Measurements from ENCODE around the gene TMEM43. TPM values are rescaled to one million over a fixed set of nuclear protein-coding genes. Genes with fewer than 3 reads are reported as not detected.

TMEM43 gene
- total and polyA plus RNA-seq, 2 of the 13 experiments (the other 11 are each of a cell fraction or from before 2014, with no cell fraction given): 48.9 to 50.5 TPM

DNA sequence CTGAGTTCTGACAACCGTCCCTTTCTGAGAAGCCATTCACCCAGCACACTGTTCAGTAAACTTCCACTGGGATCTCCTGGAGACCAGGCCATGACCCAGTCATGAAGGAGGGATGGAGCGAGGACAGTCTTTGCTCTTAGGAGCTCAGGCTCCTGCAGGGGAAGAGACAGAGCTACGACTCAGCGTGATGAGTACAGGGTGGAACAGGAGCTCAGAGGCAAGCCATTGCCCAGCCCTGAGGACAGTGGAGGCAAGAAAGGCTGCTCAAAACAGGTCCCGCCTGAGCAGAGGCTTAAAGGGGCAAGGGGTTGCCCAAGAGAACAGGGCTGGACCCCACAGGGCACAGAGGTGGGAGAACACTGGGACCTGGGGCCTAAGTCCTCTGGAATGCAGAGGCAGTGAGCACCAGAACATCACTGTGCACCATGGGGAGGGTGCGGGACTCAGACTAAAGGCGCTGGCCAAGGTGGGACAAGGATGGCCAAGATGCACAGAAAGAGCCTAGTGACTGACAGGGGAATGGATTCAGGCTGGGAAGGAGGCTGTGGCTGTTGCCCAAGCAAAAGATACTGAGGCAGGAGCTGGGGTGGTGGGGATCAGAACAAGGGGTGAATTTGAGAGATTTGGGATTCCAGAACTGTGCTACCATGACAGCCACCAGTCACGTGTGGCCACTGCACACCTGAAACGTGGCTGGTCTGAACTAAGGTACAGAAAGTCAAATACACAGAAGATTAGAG lies 25.8 kb downstream of the TMEM43 start:
- no peaks in the 10 kb centered on the region for H3K9me3 ChIP-seq (ENCODE audit: low read length)
- BruUV-seq (replicated peaks): no TSS peak
- no peak overlapping the region for H3K4me2 ChIP-seq (ENCODE audit: low read depth, low read length)
- no peak for FAIRE-seq
- intact Hi-C loops (cut with micrococcal nuclease; ENCODE audit: unreplicated experiment) (no loop called here), in situ Hi-C loops (cut with HindIII; ENCODE audit: extremely low pct_ligation_motif_present, low pct_unique_long_range_greater_than_20kb) (no loop called here)
- no peaks in the 10 kb centered on the region for H4K20me1 ChIP-seq (ENCODE audit: insufficient read depth, low read length)
- ATAC-seq: no peak
- no peak overlapping the region for H3K9ac ChIP-seq (ENCODE audit: insufficient read depth, low read depth, low read length)
- H3K27me3 ChIP-seq (ENCODE audit: control insufficient read depth in 1 of 2, insufficient read depth in 2 of 2, low read length in 2 of 2): no peaks in the 10 kb centered on the region
- TF ChIP-seq, protein P1, sequence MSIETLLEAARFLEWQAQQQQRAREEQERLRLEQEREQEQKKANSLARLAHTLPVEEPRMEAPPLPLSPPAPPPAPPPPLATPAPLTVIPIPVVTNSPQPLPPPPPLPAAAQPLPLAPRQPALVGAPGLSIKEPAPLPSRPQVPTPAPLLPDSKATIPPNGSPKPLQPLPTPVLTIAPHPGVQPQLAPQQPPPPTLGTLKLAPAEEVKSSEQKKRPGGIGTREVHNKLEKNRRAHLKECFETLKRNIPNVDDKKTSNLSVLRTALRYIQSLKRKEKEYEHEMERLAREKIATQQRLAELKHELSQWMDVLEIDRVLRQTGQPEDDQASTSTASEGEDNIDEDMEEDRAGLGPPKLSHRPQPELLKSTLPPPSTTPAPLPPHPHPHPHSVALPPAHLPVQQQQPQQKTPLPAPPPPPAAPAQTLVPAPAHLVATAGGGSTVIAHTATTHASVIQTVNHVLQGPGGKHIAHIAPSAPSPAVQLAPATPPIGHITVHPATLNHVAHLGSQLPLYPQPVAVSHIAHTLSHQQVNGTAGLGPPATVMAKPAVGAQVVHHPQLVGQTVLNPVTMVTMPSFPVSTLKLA (IDR thresholded peaks at IDR 0.05): no peak
- peak; percentile 29 for TF ChIP-seq RBM22 (optimal IDR thresholded peaks at IDR 0.05; ENCODE audit: low read length)
- DNase-seq (ENCODE audit: low spot score): no peak
- no peak overlapping the region for H3K4me3 ChIP-seq (replicated peaks in 1 of 3; ENCODE audit: insufficient read depth in 1 of 3, low read depth in 2 of 3, low read length in 3 of 3)
- H2AFZ ChIP-seq (ENCODE audit: low read length): no peak overlapping the region
- H3K4me1 ChIP-seq (ENCODE audit: insufficient read depth, low read length): no peaks in the 10 kb centered on the region
- no peaks in the 10 kb centered on the region for H3K79me2 ChIP-seq (ENCODE audit: insufficient read depth, low read length)
- no peak overlapping the region for H3K27ac ChIP-seq (ENCODE audit: extremely low read length, insufficient read depth, low read length)
- peaks cover 18 to 42% of the 10 kb centered on the region in 2 experiments for H3K36me3 ChIP-seq (replicated peaks in 1 of 2; ENCODE audit: control insufficient read depth in 1 of 2, insufficient read depth in 2 of 2, low read length in 2 of 2)
- WGBS (ENCODE audit: low lambda C conversion rate): 96% methylated on average over 8 of the region's 9 CpGs
- CTCF ChIA-PET (ENCODE audit: low intra/inter-chr PET ratio, low total read pairs): no interaction called here
- POLR2A ChIA-PET: no interaction called here

DNA sequence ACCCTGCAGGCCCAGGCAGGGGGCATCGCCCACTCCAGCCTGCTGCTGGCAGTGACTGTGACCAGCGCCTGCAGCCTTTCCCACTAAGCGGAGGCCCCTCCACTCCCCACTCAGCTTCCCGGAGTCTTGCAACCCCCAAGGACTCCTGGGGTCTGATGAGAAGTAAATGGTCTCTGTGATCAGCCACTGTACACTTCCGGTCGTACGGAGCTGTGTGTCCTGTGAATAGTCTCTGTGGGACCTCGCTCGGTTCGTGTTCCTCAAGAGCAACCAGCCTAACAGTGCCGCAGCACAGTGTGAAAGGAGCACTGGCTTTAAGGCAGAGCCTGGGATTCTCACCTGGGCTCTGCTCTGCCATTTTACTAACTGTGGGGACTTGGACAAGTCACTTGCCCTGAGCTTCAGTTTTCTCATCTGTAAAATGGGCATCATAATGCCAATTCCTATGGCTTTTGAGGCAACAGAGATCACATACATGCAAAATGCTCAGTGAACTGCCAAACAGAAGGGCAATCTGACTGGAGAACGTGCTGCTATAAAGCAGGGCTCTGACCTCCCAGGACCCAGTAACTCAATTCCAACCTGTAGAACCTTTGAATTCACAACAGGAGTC lies 26.7 kb downstream of the TMEM43 start:
- Histone ChIP-seq H3K4me2 (ENCODE audit: low read depth, low read length) (no peak overlapping the region), H2AFZ (ENCODE audit: low read length) (no peak overlapping the region), H3K4me1 (ENCODE audit: insufficient read depth, low read length) (no peaks in the 10 kb centered on the region), H3K27ac (ENCODE audit: extremely low read length, insufficient read depth, low read length) (no peak overlapping the region), H3K4me3 (replicated peaks in 1 of 3; ENCODE audit: insufficient read depth in 1 of 3, low read depth in 2 of 3, low read length in 3 of 3) (no peak overlapping the region), H3K9me3 (ENCODE audit: low read length) (no peaks in the 10 kb centered on the region), H3K9ac (ENCODE audit: insufficient read depth, low read depth, low read length) (no peak overlapping the region), H3K27me3 (ENCODE audit: control insufficient read depth in 1 of 2, insufficient read depth in 2 of 2, low read length in 2 of 2) (no peaks in the 10 kb centered on the region), H3K79me2 (ENCODE audit: insufficient read depth, low read length) (no peaks in the 10 kb centered on the region), H3K36me3 (replicated peaks in 1 of 2; ENCODE audit: control insufficient read depth in 1 of 2, insufficient read depth in 2 of 2, low read length in 2 of 2) (peaks cover 21 to 44% of the 10 kb centered on the region in 2 experiments), H4K20me1 (ENCODE audit: insufficient read depth, low read length) (no peaks in the 10 kb centered on the region)
- ATAC-seq (no peak), DNase-seq (ENCODE audit: low spot score) (no peak), FAIRE-seq (no peak)
- ChIA-PET CTCF (ENCODE audit: low intra/inter-chr PET ratio, low total read pairs) (no interaction called here), POLR2A (no interaction called here)
- no peak for TF ChIP-seq ZNF331 (CRISPR knock-in tag; IDR thresholded peaks at IDR 0.05)
- TF ChIP-seq ZFP82 (CRISPR knock-in tag; IDR thresholded peaks at IDR 0.05; ENCODE audit: borderline replicate concordance): no peak
- no peak for TF ChIP-seq ZNF83 (CRISPR knock-in tag; IDR thresholded peaks at IDR 0.05; ENCODE audit: borderline replicate concordance)
- no peak for TF ChIP-seq PHF21A (CRISPR knock-in tag; IDR thresholded peaks at IDR 0.05)
- peak; percentile 80 for TF ChIP-seq ZNF629 (CRISPR knock-in tag; conservative IDR thresholded peaks at IDR 0.05)
- 93% methylated on average over 12 of the region's 12 CpGs for WGBS (ENCODE audit: low lambda C conversion rate)
- in situ Hi-C loops (cut with HindIII; ENCODE audit: extremely low pct_ligation_motif_present, low pct_unique_long_range_greater_than_20kb) (no loop called here), intact Hi-C loops (cut with micrococcal nuclease; ENCODE audit: unreplicated experiment) (no loop called here)
- no TSS peak for BruUV-seq (replicated peaks)
